GM12892 (cell line): ENCODE data around the gene NID1.

Experiments
- POLR2A ChIP-seq: IDR thresholded peaks from 2 replicates; pipeline ENCODE4 v1.6.1; 2011; ENCODE audit warnings: low read depth, low read length, control low read depth
- POLR2AphosphoS5 ChIP-seq: IDR thresholded peaks from 2 replicates; pipeline ENCODE4 v1.6.1; 2011; ENCODE audit warnings: low read depth, low read length, control low read depth

- TF ChIP-seq POLR2AphosphoS5, result no peak
- TF ChIP-seq POLR2A, result no peak
Measured at GRCh38 chr1:236084386-236084730, 19.5 kb upstream of the NID1 start.
